ENCODE data around the gene PI4KA. TPM values are rescaled to one million over a fixed set of nuclear protein-coding genes. Genes with fewer than 3 reads are reported as not detected.

Gene PI4KA
- total RNA-seq, 2 donors from 2014 or later = 68.3 to 97.6 TPM

DNA sequence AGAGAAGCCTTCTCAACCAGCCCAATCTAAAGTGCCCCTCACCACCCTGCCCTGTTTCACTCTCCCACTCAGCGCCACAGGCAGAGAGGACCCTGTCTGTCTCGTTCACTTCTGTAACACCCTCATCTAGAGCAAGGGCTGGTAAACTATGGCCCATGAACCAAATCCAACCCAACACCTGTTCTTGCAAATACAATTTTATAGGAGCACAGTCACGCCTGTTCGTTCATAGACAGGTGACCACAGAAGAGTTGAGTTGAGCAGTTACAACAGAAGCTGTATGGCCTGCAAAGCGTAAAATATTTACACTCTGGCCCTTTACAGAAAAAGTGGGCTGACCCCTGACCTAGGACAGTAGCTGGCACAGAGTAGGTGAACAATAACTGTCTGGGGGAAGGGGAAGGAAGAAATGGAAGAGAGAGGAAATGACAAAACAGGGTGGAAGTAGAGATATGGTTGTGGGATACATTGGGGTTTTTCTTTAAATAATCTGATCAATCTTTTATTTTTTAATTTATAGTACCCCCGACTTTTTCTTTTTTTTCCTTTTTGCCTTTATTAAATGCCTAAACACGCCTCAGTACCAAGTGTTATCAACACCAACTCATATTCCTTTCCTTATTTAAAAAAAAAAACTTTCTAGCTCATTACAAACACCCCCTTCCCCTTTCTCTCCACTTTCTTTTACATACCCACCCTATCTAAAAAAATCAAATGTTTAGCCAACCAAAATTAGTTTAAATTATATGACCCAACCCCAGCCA lies 63.8 kb downstream of the PI4KA start:
- no peak for ATAC-seq
- Mint-ChIP-seq H3K27ac (no peak overlapping the region), H3K9me3 (no peaks in the 10 kb centered on the region), H3K36me3 (peaks cover 0 to 4% of the 10 kb centered on the region in 2 donors)
- no peak for DNase-seq (ENCODE audit: low spot score in 2 of 2)

GRCh38 chr22:20793748-20794649 lies 64.6 kb downstream of the PI4KA start:
- no peak for DNase-seq (ENCODE audit: low spot score in 2 of 2)
- no peak overlapping the region for H3K27ac Mint-ChIP-seq
- no peaks in the 10 kb centered on the region for H3K9me3 Mint-ChIP-seq
- H3K36me3 Mint-ChIP-seq = peaks cover 0 to 4% of the 10 kb centered on the region in 2 donors
- no peak for ATAC-seq

DNA sequence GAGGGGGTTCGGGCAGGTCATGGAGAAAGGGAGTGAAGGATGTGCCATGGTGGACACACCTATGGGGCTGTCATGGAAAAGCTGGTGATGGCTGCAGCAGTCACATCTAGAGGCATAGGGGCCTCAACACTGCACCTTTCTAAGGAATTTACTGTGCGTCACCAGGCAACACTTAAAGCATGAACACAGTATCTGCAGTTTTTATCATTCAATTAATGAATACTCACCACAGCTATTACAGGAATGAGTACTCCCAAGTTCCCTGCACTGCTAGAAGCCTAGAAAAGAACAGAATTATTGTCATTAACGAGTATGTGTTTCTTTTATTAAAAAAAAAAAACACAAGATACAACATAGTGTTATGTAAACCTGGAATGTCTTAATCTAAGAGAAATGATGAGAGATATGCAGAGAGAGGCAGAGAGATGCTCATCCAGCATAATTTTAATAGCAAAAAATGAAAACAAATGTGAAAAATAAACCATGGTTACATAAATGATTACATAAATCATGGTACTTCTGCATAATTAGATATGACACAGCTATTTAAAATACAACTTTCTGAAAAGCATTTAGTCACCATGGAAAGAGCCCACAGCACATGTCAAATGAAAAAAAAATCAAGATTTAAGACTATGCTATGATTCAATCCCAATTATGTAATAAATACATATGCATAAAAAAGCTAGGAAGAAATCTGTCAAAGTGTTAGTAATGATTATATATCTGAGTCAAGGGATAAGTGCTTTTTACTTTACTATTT lies 65.5 kb downstream of the PI4KA start:
- ATAC-seq (no peak), DNase-seq (ENCODE audit: low spot score in 2 of 2) (no peak)
- H3K36me3 Mint-ChIP-seq = peaks cover 0 to 4% of the 10 kb centered on the region in 2 donors
- no peaks in the 10 kb centered on the region for H3K9me3 Mint-ChIP-seq
- no peak overlapping the region for H3K27ac Mint-ChIP-seq

DNA sequence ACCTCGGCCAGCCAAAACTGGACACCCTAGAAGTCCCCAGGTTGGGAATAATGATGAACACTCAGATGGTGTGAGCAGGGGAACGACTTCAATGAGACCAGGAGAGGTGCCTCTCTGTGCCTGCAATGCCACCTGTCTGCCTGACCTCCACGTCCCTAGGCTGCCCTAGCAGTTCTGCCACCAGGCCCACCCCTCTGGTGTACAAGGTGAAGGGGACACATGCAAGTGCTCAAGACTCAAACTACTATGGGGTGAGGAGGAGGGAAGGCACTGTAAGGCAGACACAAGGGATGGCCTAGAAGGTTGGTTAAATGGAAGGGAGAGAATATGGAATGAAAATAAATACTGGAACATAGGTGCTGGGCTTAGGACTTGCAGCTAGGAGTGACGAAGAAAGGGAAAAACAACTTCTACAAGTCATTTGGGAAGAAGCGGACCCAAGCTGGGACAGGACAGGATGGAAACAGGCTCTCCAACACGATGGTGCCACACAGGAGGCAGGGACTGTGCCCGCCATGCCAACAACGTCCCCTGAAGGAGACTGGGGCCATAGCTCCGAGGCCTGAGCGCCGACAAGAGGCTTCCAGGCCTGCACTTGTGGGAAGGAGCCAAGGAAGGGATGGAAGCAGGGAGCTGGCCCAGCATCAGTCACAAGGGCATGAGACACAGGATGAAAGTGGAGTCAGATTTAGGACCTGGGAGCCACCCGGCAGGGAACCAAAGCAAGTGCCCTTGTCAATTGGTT lies 66.2 kb downstream of the PI4KA start:
- Mint-ChIP-seq H3K9me3 (no peaks in the 10 kb centered on the region), H3K36me3 (peaks cover 0 to 4% of the 10 kb centered on the region in 2 donors), H3K27ac (no peak overlapping the region)
- DNase-seq (ENCODE audit: low spot score in 2 of 2) (no peak), ATAC-seq (no peak)

DNA sequence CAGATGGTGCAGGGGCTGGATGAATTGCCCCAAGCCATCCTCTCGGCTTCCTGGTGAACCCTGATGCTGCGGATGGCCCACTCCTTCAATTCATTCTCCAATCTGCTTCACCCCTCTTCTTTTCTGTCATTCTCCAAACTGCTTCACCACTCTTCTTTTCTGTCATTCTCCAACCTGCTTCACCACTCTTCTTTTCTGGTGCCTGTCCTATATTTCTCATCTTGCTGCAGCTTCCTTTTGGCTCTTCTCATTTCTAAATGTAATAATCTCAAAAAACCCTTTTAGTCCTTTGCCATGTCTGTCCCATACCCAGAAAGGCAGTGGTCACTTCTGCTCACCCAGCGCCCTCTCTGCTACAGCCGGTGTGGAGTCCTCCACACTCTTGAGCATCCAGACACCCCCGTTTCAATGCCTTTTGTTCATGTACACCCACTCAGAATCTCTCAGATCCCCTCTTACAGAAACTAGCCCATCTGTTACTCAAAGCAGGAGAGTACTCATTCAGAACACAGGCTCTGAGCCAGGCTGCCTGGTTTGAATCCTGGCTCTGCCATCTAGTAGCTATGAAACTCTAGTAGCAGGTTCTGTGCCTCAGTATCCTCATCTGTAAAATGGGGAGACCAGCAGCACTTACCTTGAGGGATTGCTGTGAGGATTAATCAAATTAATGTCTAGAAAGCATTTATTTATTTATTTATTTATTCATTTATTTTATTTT lies 69.8 kb downstream of the PI4KA start:
- Mint-ChIP-seq H3K9me3 (no peaks in the 10 kb centered on the region), H3K27ac (peak overlapping the region in 1 of 2 donors; percentile 22), H3K36me3 (peaks cover 0 to 4% of the 10 kb centered on the region in 2 donors)
- no peak for ATAC-seq
- no peak for DNase-seq (ENCODE audit: low spot score in 2 of 2)

DNA sequence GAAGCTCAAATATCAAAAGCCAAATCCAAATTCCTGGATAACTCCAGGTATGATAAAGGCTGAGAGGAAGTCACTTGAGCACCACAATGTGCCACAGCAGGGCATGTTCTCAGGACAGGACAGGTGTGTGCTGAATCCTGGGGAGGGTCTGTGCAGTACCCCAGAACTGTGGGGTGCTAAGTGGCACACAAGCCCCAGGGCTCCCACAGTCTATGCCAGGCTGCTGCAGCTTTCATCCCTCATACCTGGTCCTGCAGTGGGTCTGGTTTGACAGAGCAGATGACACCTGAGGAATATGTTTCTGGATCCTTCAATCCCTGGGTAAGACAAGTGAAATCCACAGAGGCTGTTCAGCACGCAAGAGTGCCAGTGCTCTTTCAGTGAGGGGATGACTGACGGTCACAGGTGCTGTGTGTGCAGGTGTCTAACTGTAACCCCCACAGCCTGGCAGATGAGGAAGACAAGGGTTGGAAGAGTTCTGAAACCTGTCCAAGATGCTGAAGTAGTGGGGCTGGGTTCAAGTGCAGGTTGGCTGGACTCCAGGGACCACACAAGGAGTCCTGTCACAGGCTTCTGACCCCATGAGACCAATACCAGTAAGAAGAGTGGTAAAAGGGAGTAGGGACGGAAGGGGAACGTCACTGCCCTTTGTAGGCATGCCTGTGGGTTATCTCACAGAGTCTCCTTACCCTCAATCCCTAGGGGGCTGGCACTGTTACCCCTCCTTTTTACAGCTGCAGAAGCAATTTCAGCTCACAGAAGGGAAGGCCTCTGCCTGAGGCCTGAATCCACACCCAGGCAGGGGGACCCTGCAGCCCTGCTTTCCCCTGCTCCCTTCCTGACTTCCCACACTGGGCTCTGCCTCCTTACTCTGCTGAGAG lies 70.6 kb downstream of the PI4KA start:
- ATAC-seq = no peak
- Mint-ChIP-seq H3K27ac (peak overlapping the region in 1 of 2 donors; percentile 57), H3K36me3 (peaks cover 0 to 4% of the 10 kb centered on the region in 2 donors), H3K9me3 (no peaks in the 10 kb centered on the region)
- no peak for DNase-seq (ENCODE audit: low spot score in 2 of 2)

DNA sequence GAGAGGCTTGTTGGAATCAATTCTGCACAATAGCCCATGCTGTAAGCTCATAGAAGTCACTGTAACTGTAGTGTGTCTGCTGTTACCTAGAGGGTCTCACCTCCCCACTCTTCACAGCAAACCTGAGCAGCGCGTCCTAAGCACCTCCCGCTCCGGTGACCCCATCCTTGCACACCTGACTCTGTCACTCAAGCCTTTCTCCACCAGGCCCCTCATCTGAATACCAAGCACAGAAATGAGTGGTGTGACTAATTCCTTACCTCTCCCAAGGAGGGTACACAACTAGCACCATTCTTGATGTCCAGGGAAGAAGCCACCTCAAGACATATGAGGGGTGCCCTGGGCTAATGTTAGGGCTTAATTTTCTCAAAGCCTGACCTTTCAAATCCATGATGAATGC lies 71.4 kb downstream of the PI4KA start:
- peak overlapping the region in 1 of 2 donors; percentile 13 for H3K27ac Mint-ChIP-seq
- no peaks in the 10 kb centered on the region for H3K9me3 Mint-ChIP-seq
- ATAC-seq = no peak
- peaks cover 0 to 4% of the 10 kb centered on the region in 2 donors for H3K36me3 Mint-ChIP-seq
- no peak for DNase-seq (ENCODE audit: low spot score in 2 of 2)

GRCh38 chr22:20786536-20786979 lies 72.1 kb downstream of the PI4KA start:
- no peak overlapping the region for H3K27ac Mint-ChIP-seq
- ATAC-seq (no peak), DNase-seq (ENCODE audit: low spot score in 2 of 2) (no peak)
- peaks cover 0 to 4% of the 10 kb centered on the region in 2 donors for H3K36me3 Mint-ChIP-seq
- no peaks in the 10 kb centered on the region for H3K9me3 Mint-ChIP-seq

- no peaks in the 10 kb centered on the region for H3K9me3 Mint-ChIP-seq
- H3K36me3 Mint-ChIP-seq = peaks cover 0 to 4% of the 10 kb centered on the region in 2 donors
- H3K27ac Mint-ChIP-seq = no peak overlapping the region
- ATAC-seq (no peak), DNase-seq (ENCODE audit: low spot score in 2 of 2) (no peak)
Measured at GRCh38 chr22:20786048-20786447, 72.6 kb downstream of the PI4KA start.

DNA sequence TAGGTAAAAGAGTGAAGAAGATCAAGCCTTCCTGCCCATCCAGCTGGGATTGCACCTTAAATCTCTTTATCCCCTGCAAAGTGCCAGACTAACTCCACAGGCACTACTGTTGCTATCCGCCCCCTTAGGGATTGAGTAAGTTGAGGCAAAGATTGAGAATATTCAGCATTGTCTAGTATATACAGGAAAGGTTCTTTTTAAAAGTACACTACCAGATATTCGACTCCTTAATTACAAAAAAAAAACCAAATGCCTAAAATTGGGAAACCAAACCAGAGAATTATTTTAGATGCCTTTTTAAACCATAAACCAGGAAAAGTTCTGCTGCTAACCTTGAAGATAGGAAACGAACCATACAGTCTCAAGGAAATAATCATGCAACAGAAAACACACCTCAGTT lies 73.2 kb downstream of the PI4KA start:
- peak overlapping the region in 1 of 2 donors; percentile 29 for H3K27ac Mint-ChIP-seq
- H3K36me3 Mint-ChIP-seq = no peaks in the 10 kb centered on the region
- ATAC-seq (no peak), DNase-seq (ENCODE audit: low spot score in 2 of 2) (no peak)
- no peaks in the 10 kb centered on the region for H3K9me3 Mint-ChIP-seq

- no peaks in the 10 kb centered on the region for H3K9me3 Mint-ChIP-seq
- H3K36me3 Mint-ChIP-seq = peaks cover 0 to 10% of the 10 kb centered on the region in 2 donors
- no peak overlapping the region for H3K27ac Mint-ChIP-seq
- DNase-seq (ENCODE audit: low spot score in 2 of 2) (peak in 1 of 2 donors; percentile 37), ATAC-seq (peak in 1 of 2 donors; percentile 40)
Measured at GRCh38 chr22:20783844-20784723, 74.5 kb downstream of the PI4KA start.

GRCh38 chr22:20783300-20783673 lies 75.3 kb downstream of the PI4KA start:
- Mint-ChIP-seq H3K36me3 (peaks cover 0 to 10% of the 10 kb centered on the region in 2 donors), H3K9me3 (no peaks in the 10 kb centered on the region), H3K27ac (peak overlapping the region in 1 of 2 donors; percentile 79)
- no peak for ATAC-seq
- DNase-seq (ENCODE audit: low spot score in 2 of 2) = no peak

DNA sequence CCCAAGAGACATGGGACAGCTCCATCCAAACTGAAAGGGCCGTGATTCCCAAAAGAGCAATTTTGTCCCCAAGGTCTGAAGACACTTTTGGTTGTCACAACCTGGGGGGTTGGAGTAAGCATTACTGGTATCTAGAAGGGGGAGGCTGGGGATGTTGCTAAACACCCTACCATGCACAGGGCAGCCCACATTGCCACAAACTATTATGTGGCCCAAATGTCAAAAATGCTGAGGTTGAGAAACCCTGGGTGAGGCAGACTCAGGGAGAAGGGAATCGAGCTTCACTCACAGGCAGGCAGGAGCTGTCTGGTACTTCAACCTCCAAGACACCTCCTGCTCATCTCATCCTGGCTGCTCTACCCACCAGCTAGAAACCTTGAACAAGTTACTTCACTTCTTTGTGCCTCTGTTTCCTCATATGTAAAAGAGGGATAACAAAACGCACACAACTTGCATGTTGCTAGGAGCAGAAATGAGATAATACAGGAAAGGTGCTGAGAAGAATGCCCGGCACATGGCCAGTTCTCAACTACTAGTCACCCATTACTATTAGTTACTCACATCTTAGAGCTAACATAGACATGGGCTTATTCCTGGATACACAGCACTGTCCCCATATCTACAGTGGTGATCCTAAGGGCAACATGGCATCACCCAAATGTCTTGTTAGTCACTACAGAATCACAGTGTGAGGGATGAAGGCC lies 75.9 kb downstream of the PI4KA start:
- DNase-seq (ENCODE audit: low spot score in 2 of 2) (no peak), ATAC-seq (no peak)
- no peaks in the 10 kb centered on the region for H3K9me3 Mint-ChIP-seq
- peaks cover 0 to 10% of the 10 kb centered on the region in 2 donors for H3K36me3 Mint-ChIP-seq
- peak overlapping the region in 1 of 2 donors; percentile 79 for H3K27ac Mint-ChIP-seq

Measured in activated naive CD4-positive, alpha-beta T cell treated with anti-CD3 and anti-CD28 coated beads, Interleukin-2, amount 50 U/mL, for 72 hours (primary cell).